PC-9 (cell line): ENCODE results near the gene ZNF155.

ENCODE experiments used
- CTCF ChIP-seq: fragments of 200-600 bp; sonication (generic); conservative IDR thresholded peaks from 2 replicates; pipeline ENCODE4 v1.6.1; 2017; ENCODE audit warnings: mixed run types, antibody characterized with exemption, mild to moderate bottlenecking, moderate library complexity
- EZH2 ChIP-seq: fragments of 200-600 bp; sonication (generic); IDR thresholded peaks from 2 replicates; pipeline ENCODE4 v1.8.0; 2017; ENCODE audit warnings: antibody characterized with exemption, low read depth

- TF ChIP-seq CTCF (no peak), EZH2 (no peak)
These were observed 42.6 kb downstream of the ZNF155 start for GRCh38 chr19:44026622-44027021.
